Neural crest cell (in vitro differentiated cells): ENCODE data around the gene BAD. TPM values are rescaled to one million over a fixed set of nuclear protein-coding genes. Genes with fewer than 3 reads are reported as not detected.
"Not testable (repeated sequence)": the region's sequence is repeated elsewhere in the genome, so short reads cannot be mapped to it uniquely, and the experiment has no call there.

ENCODE experiments used
- DNase-seq: peaks from one replicate; pipeline ENCODE4 v3.0.0; 2021; ENCODE audit warnings: low read depth, mixed read lengths, low spot score
- H3K27ac Mint-ChIP-seq: one replicate; pipeline ENCODE4 v1.8.0; 2021; ENCODE audit warnings: mild to moderate bottlenecking, mixed read lengths; ENCODE audit not compliant: unreplicated experiment
- H3K27me3 Mint-ChIP-seq: 2 replicates; pipeline ENCODE4 v1.8.0; 2021; ENCODE audit warnings: low read depth, mild to moderate bottlenecking, mixed read lengths
- H3K36me3 Mint-ChIP-seq: 2 replicates; pipeline ENCODE4 v1.8.0; 2021; ENCODE audit warnings: low read depth, mild to moderate bottlenecking, mixed read lengths
- H3K4me1 Mint-ChIP-seq: 2 replicates; pipeline ENCODE4 v1.8.0; 2021; ENCODE audit warnings: mixed read lengths
- H3K4me3 Mint-ChIP-seq: one replicate; pipeline ENCODE4 v1.8.0; 2021; ENCODE audit warnings: mild to moderate bottlenecking, mixed read lengths
- H3K9me3 Mint-ChIP-seq: 2 replicates; pipeline ENCODE4 v1.8.0; 2021; ENCODE audit warnings: mixed read lengths
- CTCF ChIP-seq: fragments of 200-600 bp; sonication (generic); conservative IDR thresholded peaks from 2 replicates; pipeline ENCODE4 v1.5.0; 2021; ENCODE audit warnings: antibody characterized with exemption, mild to moderate bottlenecking
- total RNA-seq: library from RNA; stranded (reverse); gene quantifications from 2 replicates; pipeline ENCODE4 v1.2.1, GENCODE V29; 2021

BAD gene
- total RNA-seq, 1 donor from 2014 or later = 47.1 TPM

DNA sequence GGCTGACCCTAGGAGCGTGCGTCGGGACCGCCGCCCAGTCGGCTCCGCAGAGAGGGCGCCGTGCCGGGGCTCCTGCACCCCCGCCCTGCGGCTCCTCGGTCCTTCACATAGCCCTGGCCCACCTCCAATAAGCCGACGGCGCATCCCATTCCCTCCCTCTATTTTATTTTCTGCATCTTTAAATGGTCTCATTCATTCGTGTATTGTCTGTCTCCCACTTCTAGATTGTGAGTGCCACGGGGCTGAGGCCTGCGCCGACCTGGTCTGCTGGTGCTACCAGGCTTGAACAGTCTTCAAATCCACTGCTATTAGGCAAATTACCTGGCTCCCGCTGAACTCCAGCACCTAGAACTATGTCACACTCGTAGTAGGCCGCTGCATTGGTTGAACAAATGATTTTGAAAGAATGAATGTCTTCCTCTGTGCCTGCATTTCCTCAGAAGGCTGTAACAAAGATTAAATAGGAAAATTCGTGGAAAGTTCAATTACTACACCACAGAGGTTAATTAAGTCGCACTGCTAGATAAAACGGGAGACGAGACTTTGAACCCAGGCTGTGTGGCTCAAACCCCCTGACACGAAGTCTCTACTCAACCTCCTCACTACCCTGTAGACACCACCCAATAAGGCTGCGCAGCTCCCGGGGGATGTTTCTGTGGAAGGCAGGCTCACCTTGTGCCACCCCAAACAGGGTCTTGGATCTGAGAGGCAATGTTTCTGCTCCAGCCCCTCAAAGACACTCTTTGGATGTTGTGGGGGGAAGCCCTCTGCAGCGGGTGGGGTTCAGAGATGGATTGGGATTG lies 36.5 kb downstream of the BAD start:
- peaks cover 3% of the 10 kb centered on the region for H3K27me3 Mint-ChIP-seq
- H3K27ac Mint-ChIP-seq = peak overlapping the region; percentile 93
- H3K4me3 Mint-ChIP-seq = peak overlapping the region; percentile 97
- DNase-seq = no peak
- H3K4me1 Mint-ChIP-seq = peaks cover 25% of the 10 kb centered on the region
- peak; percentile 15 for TF ChIP-seq CTCF
- no peaks in the 10 kb centered on the region for H3K9me3 Mint-ChIP-seq
- H3K36me3 Mint-ChIP-seq = no peaks in the 10 kb centered on the region

GRCh38 chr11:64246871-64247728 lies 37.4 kb downstream of the BAD start, which contains the start of gene PPP1R14B:
TSS of gene PPP1R14B (minus strand) at chr11:64246943. CDS start at chr11:64246673, 270 bp downstream.
- H3K27me3 Mint-ChIP-seq = peaks cover 3% of the 10 kb centered on the region
- no peaks in the 10 kb centered on the region for H3K36me3 Mint-ChIP-seq
- peak within 1 kb of the TSS; percentile 97 for H3K4me3 Mint-ChIP-seq
- peaks cover 25% of the 10 kb centered on the region for H3K4me1 Mint-ChIP-seq
- no peaks in the 10 kb centered on the region for H3K9me3 Mint-ChIP-seq
- DNase-seq = peak; percentile 86
- peak within 1 kb of the TSS; percentile 96 for H3K27ac Mint-ChIP-seq
- TF ChIP-seq CTCF = peak; percentile 34

GRCh38 chr11:64246621-64246870 lies 37.9 kb downstream of the BAD start:
- Mint-ChIP-seq H3K4me3 (peak overlapping the region; percentile 97), H3K4me1 (peaks cover 20% of the 10 kb centered on the region)
- H3K36me3 Mint-ChIP-seq, DNase-seq, H3K27ac Mint-ChIP-seq, H3K9me3 Mint-ChIP-seq, H3K27me3 Mint-ChIP-seq: not testable (repeated sequence)

DNA sequence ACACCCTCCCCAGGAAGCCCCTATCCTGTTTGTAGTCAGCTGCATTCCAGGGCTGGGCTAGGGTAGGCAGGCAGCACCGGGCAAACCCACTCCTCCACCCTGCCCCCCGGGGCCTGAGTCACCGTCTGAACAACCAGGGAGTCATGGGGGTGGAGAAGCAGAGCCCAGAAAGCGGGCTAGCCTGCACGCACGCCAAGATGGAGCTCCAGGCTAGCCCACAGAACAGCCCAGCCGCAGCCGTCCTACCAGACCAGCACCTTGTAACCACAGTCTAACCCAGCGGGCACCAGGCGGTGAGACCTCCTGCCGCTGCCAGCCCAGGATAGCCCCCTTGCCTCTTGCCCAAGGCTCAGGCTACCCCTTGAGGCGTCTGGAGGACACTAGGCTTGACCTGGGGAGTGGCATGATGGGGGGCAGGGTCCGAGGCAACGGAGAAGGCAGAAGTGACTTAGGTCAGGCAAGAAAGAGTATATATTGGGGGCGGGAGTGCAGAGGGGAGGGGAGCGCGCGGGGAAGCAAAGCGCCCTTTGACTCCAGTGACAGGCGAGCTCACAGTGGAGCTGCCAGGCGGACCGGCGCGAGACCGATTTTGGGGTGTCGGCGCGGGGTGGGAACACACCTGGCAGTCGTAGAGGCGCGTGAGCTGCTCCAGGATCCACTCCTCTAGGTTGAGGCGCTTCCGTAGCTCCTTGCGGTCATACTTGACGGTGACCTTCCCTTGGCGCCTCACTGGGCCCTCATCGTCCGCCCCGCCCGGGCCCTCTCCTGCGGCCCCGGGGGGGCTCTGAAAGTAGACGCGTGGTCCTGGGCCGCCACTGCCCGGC lies 38.5 kb downstream of the BAD start:
- Mint-ChIP-seq H3K4me1 (peaks cover 20% of the 10 kb centered on the region), H3K4me3 (peak overlapping the region; percentile 90), H3K27me3 (peaks cover 5% of the 10 kb centered on the region), H3K27ac (peak overlapping the region; percentile 19), H3K36me3 (no peaks in the 10 kb centered on the region), H3K9me3 (no peaks in the 10 kb centered on the region)
- DNase-seq = no peak
- no peak for TF ChIP-seq CTCF

GRCh38 chr11:64245401-64245796 lies 39.1 kb downstream of the BAD start:
- Mint-ChIP-seq H3K4me3 (peak overlapping the region; percentile 90), H3K36me3 (no peaks in the 10 kb centered on the region), H3K4me1 (peaks cover 24% of the 10 kb centered on the region), H3K9me3 (no peaks in the 10 kb centered on the region), H3K27ac (no peak overlapping the region), H3K27me3 (peaks cover 5% of the 10 kb centered on the region)
- no peak for DNase-seq
- no peak for TF ChIP-seq CTCF
